Coronary artery (tissue), 2 donors: Measurements from ENCODE around the gene NCOR2.

Experiments
- DNase-seq: peaks from one replicate; pipeline ENCODE4 v3.0.0-alpha.2; 2017; ENCODE audit warnings: low spot score
- H3K27ac ChIP-seq, 2 donors: fragments of 200-600 bp; sonication (generic); one replicate each; pipeline ENCODE4 v1.5.1; 2016 to 2019
- H3K4me3 ChIP-seq: fragments of 200-600 bp; sonication (generic); 2 replicates; pipeline ENCODE4 v1.5.1; 2016; ENCODE audit warnings: mild to moderate bottlenecking, moderate library complexity
- CTCF ChIP-seq: fragments of 200-600 bp; sonication (generic); IDR thresholded peaks from one replicate; pipeline ENCODE4 v1.5.1; 2019; ENCODE audit warnings: antibody characterized with exemption

Gene NCOR2

DNA sequence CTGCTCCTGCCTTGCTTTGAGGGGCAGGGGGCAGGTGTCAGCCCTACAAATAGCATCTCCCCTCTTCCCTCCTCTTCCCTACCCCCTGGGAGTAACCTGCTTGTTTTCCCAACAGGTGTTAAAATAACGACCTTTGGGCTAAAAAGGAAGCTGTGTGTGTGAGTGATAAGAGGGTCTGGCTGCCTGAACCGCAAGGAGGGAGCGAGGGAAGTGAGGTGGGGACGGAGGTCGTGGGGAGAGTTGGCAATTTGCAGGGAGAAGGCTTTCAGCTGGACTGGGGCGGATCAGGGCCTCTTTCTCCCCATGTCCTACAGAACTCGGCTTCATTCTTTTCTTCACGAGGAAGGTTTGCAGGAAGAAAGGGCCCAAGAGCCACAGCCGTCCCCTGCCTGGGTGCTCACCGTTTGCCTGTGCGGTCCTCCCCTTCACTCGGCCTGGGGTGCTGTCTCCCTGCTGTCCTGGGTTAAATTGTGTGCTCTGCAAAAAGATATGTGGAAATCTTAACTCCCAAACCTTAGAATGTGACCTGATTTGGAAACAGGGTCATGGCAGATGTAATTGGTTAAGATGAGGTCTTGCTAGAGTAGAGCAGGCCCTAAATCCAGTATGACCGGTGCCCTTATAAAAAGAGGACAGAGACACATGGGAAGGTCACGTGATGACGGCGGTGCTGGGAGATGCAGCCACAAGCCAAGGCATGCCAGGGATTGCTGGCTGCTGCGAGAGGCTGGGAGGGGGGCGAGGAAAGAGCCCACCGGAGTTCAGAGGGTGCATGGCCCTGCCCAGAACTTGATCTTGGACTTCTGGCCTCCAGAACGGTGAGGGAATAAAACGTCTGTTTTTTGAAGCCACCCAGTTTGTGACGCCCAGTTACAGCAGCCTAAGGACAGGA is 38.7 kb upstream of the NCOR2 start:
- no peak overlapping the region for H3K27ac ChIP-seq
- TF ChIP-seq CTCF = no peak

GRCh38 chr12:124605150-124605882 is 37.9 kb upstream of the NCOR2 start:
- Histone ChIP-seq H3K4me3 (no peak overlapping the region), H3K27ac (no peak overlapping the region)
- DNase-seq = no peak
- TF ChIP-seq CTCF = no peak

More for the DNA sequence above, 38.7 kb upstream of the NCOR2 start:
- no peak for DNase-seq
- H3K4me3 ChIP-seq = no peak overlapping the region

DNA sequence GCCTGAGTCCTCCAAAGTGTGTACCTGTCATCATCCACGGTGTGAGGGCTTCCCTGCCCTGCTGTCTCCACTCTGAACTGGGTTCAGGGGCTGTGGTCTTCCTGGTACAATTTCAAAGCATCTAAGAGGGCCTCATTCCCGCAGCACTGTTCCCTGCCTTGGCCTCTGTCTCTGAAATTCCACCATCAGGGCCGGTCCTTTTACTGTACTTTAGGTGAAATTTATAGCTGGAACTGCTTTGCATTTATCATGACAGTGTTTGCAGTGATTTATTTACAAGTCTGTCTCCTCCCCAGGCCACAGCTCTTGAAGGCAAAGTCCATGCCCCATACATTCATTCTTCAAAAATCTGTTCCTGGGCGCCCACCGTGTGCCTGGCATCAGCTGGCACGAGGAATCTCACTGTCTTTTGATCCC is 36.9 kb upstream of the NCOR2 start:
- Histone ChIP-seq H3K27ac (no peak overlapping the region), H3K4me3 (no peak overlapping the region)
- DNase-seq = no peak
- no peak for TF ChIP-seq CTCF

GRCh38 chr12:124603831-124604251 is 36.4 kb upstream of the NCOR2 start:
- TF ChIP-seq CTCF = no peak
- Histone ChIP-seq H3K27ac (no peak overlapping the region), H3K4me3 (no peak overlapping the region)
- DNase-seq = no peak

DNA sequence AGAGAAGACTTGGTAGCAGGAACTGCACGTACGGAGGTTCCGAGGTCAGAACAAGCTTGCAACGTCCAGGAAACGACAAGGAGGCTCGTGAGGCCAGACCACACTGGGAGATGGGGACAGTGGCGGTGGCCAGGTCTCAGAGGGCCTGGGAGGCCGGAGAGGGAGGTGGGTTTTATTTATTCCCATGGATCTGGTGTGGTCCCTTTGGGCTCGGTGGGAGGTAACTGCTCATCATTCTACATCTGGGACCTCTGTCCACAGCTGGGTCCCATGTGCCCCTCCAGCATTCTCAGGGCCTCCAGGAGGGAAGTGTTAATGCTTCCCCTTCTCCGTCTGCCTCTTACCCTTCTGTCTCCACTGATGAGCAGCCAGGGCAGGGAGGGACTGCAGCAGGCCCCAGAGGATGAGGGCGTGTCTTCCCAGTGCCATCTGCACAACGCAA is 35.7 kb upstream of the NCOR2 start:
- no peak overlapping the region for H3K27ac ChIP-seq
- DNase-seq = no peak
- no peak overlapping the region for H3K4me3 ChIP-seq
- TF ChIP-seq CTCF = no peak

GRCh38 chr12:124601706-124602105 is 34.3 kb upstream of the NCOR2 start:
- H3K27ac ChIP-seq = no peak overlapping the region
- no peak overlapping the region for H3K4me3 ChIP-seq
- no peak for TF ChIP-seq CTCF
- DNase-seq = no peak
